HG02678 (cell line): ENCODE measurements around the gene ISOC2.
"Not testable (repeated sequence)": the region's sequence is repeated elsewhere in the genome, so short reads cannot be mapped to it uniquely, and the experiment has no call there.

ENCODE experiments used
- ATAC-seq: cut with Tn5 transposase; IDR thresholded peaks from one replicate; pipeline ENCODE4 v1.9.1; 2021; ENCODE audit warnings: mild to moderate bottlenecking, moderate library complexity; ENCODE audit not compliant: unreplicated experiment

The ISOC2 gene

DNA sequence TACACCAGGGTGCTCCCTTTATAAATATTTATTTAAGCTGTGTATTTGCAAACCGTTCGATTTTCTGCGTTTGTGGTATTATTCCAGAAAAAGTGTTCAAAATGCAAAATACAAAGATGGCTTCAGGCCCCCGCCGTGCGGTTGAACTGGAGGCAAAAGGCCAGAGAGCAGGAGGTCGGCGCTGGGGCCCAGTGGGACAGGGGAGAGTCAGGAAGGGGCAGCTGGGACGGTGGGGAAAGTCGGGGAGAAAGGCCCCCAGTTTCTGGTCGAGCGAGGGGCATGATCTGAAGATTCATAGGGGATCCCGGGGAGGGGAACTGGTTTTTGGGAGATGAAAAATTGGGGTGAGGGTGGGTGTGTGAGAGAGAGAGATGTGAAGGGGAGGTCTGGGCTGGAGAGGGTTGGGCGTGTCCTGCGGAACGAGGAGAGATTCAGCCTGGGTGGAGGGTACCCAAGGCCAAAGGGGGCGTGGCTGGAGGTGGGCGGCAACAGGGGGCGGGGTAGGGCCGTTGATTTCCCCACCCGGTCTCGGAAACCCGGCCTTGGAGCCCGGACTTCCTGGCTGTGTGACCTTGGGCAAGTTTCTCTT, 678 bp downstream of the ISOC2 start:
- no peak for ATAC-seq

DNA sequence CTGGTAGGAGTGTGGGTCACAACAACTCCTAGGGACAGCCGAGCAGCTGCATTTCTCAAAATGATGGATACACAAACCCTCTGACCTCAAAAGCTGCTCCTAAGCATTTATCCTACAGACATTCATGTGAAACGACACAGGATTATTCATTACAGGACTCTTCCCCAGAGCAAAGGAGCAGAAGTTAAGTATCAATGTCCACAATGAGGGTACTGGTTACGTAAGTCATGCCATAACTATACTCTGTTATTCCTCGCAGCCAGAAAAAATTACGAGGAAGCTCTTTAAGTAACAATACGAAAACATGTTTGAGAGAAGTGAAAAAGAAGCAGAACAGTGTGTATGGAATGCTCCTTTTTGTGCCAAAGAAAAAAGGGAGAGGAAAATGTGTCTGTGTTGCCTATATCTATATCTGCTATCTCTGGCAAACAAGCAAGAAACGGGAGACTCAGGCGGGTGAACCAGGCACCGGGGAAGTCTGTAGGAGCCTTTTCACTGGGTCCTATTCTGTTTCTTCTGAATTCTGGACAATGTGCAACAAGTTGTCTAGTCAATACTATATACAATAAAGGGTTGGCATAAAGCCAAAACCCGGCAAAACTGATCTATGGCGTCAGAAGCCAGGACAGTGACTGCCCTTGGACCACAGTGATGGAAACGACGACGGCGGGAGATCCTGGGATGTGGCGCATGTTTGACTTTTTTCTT, 1.3 kb downstream of the ISOC2 start:
- no peak for ATAC-seq

DNA sequence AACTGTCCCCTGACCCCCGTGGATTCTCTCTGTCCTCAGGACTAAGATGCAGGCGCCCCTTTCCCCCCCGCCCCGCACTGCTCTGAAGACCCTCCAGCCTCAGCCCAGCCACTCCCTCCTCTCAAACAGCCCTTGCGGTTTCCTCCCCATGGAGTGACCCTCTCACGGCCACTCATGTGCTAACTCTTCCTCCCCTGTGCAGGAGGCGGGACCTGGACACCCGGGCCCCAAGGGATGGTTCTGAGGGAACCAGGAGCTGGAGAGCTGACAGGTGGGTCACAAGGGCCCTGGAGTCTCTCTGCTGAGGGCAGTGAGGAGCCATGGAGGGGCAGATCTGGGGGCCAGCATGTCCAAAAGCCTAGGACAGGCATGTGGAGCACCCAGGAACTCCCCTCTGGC, 1.9 kb downstream of the ISOC2 start:
- ATAC-seq = no peak

DNA sequence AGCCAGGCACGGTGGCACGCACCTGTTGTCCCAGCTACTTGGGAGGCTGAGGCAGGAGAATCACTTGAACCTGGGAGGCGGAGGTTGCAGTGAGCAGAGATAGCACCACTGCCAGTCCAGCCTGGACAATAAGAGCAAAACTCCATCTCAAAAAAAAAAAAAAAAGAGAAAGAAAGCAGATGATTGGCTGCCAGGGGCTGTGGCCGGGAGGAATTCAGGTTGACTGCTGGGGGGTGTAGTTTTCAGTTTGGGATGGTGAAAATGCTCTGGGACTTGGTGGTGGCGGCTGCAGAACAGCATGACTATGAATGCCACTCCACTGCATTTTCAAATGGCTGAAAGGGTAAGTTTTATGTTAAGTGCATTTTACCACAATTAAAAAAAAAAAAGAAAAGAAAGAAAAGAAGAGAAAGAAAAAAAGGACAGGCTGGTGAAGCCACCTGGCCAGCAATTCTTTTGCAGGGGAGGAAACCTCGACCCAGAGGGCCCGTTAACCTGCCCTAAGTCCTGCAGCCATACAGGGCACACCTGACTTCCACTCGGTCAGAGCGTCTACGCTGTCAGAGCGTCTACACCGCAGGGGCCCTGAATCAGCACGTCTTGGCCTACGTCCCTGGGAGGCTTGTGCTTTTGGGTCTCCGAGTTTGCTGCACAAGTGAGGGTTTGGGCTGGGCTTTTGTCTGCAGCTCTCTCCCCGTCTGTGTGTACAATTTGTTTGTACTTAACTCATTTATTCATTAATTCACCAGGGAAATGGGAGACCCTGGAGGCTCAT, 3.6 kb downstream of the ISOC2 start:
- no peak for ATAC-seq

DNA sequence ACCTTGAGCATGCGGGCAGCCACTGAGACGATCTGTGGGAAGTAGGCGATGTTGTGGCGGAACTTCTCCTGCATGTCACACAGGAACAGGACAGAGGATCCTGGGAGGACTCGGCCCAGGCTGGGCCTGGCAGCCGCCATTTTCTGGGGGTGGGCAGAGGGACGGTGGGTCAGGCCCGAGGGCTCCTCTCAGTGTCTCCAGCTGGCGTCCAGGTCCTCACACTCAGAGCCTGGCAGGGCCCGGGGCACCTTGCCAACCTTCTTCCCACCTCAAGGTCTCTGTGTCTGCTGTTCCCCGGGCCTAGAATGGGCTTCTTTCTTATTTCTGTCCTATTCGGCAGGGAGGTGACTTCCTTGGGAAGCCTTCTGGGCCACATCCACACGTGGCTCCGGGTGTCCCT, 5.1 kb downstream of the ISOC2 start:
- ATAC-seq = no peak

DNA sequence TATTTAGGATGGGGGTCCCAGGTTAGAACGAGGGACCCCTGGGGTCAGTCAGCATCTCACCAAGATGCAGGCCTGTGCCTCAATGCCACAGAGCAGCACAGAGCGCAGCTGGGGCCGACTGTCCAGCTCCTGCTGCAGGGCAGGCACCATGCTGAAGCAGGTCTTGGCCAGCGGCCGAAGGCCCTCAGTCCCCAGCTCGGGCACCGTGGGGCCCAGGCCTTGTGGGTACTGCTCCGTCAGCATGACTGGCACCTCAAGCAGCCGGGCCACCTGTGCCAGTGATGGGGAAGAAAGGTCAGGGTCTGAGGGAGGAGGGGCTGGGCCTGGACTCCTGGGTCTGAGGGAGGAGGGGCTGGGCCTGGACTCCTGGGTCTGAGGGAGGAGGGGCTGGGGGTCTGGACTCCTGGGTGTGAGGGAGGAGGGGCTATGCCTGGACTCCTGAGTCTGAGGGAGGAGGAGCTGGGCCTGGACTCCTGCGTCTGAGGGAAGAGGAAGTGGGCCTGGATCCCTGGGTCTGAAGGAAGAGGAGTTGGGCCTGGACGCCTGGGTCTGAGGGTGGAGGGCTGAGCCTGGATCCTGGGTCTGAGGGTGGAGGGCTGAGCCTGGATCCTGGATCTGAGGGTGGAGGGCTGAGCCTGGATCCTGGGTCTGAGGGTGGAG, 5.7 kb downstream of the ISOC2 start:
- no peak for ATAC-seq

DNA sequence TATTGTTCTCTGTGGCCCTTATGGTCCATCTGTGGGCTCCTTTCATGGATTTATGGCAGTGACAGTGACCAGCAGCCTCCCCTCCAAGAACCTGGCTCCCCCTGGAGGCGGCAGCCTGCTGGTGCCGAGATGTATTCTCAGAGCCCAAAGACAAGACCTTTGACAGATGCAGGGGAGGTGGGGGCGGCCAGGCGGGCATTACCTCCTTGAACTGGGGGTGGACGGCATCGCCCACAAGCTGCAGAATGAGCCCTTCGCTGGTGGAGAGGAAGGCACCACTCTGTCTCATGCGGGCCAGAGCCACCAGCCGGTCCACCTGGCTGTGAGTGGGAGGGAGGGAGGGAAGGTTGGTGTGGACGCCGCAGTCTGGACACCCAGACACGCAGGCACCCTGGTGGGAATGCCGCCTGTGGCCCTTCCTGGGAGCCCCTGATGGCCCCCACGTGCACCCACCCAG, 6.6 kb downstream of the ISOC2 start:
- no peak for ATAC-seq

DNA sequence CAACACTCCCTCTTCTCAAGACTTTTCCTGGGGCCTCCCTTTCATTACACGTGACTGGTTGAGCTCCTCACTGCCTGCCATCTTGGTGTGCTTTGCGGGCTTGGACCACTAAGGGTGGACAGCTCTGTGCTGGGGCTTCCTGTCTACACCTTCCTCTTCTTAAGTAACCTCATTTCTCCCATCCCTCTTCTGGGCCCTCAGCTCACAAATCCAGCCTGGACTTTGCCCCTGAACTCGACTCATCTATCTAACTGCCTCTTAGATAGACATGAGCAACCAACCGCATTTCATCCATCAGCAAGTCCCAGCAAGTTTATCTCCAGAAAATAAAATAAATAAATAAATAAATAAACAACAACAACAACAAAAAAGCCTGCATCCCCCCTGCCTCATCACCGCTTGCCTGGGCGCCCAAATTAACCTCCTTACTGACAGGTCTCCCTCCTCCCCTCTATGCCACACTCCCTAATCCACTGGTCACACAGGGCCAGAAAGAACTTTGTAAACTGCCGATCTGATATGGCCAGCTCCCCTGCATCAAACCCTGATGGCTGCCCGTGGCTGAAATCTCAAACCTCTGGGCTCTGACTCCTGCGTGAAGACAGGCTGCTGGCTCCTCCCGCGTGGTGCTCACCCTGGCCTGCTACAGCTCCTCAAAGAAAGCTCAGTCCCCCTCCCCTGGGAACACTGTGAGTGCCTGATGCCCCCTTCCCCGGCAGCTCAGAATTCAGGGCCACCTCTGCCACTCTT, 7.8 kb downstream of the ISOC2 start:
- ATAC-seq = no peak

DNA sequence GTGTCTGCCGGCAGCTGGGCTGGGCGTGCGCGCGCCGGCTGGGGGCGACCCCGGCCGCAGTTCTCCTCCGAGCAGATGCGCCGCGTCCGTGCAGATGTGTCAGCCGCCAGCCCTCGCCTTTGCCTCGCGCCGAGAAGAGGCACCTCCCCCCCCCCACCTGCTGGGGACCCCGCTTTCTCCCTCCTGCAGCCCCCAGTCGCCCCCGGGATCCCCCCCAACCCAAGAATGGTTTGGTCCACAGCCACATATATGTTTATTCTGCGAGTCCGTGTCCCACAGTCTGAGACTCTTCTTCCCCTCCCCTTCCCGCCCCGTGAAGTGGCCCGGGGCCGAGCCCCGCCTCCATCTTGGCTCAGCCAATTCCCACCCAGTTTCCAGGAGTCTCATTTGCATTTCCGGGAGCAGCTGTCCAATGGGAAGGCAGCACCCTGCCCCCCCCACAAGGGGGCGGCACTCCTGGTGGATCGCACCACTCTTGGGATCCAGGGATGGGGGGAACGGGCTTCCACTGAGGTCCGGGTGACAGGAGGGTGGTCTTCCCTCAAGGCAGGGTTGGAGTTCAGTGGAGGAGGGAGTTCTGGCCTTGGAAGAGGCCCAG, 8.6 kb downstream of the ISOC2 start:
- ATAC-seq = no peak

DNA sequence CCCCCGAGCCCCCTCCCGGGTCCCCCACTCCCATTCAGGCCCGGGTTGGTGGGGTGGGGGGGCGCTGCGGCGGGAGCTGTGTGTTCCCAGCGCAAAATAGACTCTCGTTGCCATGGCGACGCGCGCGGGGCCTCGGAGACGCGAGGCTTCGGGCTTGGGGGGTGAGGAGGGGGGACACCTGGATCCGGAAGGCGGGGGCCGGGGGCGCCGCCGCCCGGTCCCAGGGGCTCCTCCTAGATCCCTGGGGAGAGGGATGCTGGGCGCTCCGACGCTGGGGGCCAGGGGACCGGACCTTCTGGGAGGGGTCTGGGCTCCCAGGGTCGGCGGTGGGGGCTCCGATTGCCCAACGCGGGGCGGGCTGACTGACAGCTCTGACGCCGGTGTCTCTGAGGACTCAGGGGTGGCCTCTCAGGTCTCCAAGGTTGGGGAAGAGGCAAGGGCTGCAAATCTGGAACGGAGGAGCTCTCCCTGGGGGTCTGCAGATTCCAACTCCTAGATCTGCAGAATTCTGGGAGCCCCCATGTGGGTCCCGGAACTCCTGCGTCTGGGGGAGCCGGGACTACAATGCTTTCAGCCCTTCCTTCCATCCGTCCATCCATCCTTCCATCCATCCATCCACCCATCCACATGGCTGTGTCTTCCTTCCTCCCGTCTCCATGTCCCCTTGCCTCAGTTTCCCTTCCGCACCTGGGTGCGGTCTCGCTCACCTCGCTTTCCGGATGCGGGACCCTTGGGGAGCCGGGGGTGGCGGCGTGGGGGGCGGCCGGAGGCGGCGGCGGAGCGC, 9.3 kb downstream of the ISOC2 start:
- ATAC-seq = no peak

DNA sequence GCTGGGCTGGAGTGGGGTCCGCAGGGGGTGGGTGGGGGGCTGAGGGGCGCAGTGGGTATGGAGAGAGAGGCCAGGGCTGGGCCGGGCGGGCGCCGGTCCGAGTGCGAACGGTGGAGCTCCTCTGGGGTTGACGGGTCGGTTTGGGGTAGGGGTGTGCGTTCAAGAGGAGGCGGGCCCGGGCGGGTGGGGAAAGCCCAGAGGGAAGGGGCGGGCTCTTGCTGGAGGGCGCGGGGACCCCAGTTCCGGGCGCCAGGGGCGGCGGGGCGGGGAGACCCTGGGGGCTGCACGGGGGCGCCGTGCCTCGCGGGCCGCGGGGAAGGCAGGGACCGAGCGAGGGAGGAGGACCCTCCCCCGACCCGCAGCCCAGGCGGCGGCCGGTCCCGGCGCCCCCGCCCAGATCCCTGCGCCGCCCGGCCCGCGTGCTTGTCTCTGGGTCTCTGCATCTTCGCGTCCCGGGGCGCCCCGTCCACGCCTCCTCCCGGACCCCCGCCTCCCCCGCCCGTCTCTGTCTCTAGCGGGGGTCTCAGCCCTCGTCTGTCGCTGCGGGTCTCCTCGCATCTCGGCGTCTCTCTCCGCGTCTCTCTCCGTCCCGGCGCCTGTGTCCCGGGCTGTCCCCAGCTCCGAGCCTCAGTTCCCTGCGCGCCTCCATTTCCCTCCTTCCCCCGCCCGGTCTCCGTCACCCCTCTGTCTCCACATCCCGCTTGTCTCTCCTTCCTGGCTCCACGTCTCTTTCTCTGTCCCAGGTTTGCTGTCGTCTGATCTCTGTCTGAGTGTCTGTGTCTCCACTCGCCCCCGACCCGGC, 10.1 kb downstream of the ISOC2 start:
- no peak for ATAC-seq

DNA sequence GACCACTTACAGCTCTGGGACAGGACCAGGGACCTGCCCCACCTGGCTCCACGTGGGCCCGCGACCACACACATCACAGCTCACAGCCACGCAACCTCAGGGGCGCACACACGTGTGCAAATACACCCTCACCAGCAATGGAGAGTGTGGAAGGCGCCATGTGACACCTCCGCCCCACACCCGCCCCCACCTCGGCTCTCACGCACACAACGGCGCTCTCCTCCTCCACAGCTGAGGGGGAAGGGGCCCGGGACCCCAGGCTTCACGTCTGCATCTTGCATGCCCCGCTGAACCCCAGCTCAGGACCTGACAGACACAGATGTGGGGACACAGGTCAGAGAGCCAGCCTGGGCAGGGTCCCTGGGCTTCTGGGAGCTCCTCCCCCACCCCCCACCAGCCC, 12.0 kb downstream of the ISOC2 start:
- ATAC-seq = no peak

DNA sequence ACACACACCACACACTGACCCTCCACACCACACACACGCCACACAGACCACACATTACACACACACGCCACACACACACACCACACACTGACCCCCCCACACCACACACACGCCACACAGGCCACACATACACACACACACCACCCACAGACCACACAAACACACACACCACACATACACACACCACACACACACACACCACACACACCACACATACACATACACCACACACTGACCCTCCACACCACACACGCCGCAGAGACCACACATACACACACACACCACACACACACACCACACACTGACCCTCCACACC, 13.3 kb downstream of the ISOC2 start:
- not testable (repeated sequence) for ATAC-seq

DNA sequence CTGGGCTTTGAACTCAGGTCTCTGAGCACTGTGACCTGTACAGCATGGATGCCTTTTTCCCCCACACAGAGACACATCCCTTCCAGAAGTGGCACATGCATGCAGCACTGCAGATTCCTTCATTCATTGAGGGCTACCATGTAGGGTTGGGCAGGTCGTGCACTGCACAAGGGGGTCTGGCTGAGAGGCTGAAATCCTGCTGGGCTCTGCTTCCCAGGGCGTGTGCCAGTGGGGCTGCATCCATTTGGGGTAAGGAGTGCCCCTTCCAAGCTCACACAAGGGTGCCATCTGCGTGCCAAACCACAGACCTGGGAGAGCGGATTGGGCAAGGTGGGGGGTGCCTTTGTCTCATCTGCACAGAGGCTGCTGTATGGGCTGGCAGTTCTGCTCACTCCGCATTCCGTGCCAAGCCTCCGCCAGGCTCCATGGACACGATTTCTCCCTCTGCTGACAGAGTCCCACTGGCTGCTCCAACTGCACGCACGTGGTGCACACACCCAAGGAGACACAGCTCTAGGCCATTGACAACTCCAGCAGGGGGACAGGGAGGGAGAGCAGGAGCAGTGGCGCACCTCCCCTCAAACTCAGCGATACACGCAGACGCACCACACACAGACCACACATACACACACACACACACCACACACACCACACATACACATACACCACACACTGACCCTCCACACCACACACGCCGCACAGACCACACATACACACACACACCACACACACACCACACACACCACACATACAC, 13.8 kb downstream of the ISOC2 start:
- no peak for ATAC-seq

DNA sequence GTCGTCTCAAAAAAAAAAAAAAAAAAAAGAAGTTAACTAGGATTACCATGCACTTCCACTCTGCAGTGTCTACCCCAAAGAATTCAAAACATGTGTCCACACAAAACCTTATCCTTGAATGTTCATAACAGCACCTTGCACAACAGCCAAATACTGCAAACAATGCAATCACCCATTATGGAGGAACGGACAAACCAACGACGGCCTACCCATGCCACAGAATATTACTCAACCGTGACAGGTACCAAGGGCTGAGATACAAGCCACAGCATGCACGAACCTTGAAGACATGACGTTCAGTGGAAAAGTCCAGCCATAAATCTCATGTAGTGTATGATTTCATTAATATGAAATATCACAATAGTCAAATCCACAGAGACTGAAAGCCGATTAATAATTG, 15.4 kb downstream of the ISOC2 start:
- ATAC-seq = no peak

DNA sequence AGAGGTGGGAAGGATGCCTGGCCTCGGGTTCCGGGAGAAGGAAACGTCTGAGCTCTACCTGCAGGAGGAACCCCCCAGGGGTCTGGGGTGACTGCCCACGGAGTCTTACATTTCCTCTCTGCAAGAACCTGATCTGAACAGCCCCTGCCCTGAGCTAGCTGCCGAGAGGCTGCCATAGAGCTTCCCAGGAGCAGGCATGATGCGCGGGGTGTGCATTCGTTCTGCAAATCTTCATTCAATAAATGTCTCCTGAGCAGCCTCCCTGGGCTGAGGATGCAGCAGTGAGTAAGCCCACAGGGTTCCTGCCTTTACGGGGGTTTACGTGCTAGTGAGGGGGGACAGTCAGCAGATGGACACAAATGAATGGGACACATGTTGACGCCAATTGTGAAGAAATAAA, 16.8 kb downstream of the ISOC2 start:
- no peak for ATAC-seq

DNA sequence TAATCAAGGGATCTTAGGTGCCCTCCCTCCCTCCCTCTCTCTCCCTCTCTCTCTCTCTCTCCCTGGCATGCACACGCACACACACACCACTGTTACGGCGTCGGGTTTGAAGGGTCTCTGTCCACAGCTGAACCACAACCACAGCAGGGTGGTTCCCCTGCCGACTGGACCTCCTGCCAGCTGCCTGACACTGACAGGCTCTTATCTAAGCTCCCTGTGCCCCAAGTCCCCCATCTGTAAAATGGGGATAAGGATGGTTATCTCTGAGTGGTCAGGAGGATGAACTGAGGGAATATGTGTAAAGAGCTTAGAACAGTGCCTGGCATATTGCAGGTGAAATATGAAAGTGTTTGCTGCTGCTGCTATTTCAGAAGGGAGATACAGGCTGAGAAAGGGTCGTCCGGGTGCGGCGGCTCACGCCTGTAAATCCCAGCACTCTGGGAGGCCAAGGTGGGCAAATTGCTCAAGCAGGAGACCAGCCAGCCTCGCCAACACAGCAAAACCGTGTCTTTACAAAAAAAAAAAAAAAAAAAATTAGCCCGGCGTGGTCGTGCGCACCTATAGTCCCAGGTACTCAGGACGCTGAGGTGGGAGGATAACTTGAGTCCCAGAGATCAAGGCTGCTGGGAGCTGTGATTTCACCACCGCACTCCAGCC, 17.5 kb downstream of the ISOC2 start:
- ATAC-seq = no peak
